Muscle of leg (tissue), 16 donors: ENCODE measurements around the gene GUF1. TPM values are rescaled to one million over a fixed set of nuclear protein-coding genes. Genes with fewer than 3 reads are reported as not detected.

Experiments used
- DNase-seq: peaks from one replicate; pipeline ENCODE4 v3.0.0; 2013
- H3K27ac ChIP-seq: one replicate; pipeline ENCODE4 v1.5.1; 2013; ENCODE audit warnings: mild to moderate bottlenecking, low read length, control low read depth
- H3K27me3 ChIP-seq: one replicate; pipeline ENCODE4 v1.6.1; 2013; ENCODE audit warnings: low read length; ENCODE audit not compliant: control insufficient read depth, insufficient read depth
- H3K36me3 ChIP-seq: one replicate; pipeline ENCODE4 v1.6.1; 2013; ENCODE audit warnings: low read length; ENCODE audit not compliant: control insufficient read depth, insufficient read depth
- H3K4me1 ChIP-seq: one replicate; pipeline ENCODE4 v1.6.1; 2013; ENCODE audit warnings: low read length; ENCODE audit not compliant: control insufficient read depth, insufficient read depth
- H3K4me3 ChIP-seq: one replicate; pipeline ENCODE4 v1.5.1; 2013; ENCODE audit warnings: low read length, control low read depth
- H3K9me3 ChIP-seq: replicated peaks from 2 replicates; pipeline ENCODE4 v1.6.1; 2013; ENCODE audit warnings: low read depth, low read length; ENCODE audit not compliant: control insufficient read depth
- WGBS: methylation state at CpG from one replicate; pipeline ENCODE4 v1.1.5; 2013; ENCODE audit warnings: missing lambda C conversion rate; ENCODE audit not compliant: insufficient coverage; 5-methylcytosine and 5-hydroxymethylcytosine counted together
- long read RNA-seq, 11 donors: transcript quantifications; one replicate each; lab custom pipeline, GENCODE V29; 2026
- polyA plus RNA-seq, 8 donors: library from polyadenylated mRNA; unstranded; fragments of 120-200 nt; gene quantifications; one replicate each; pipeline versions ENCODE4 v1.2.1 to v1.2.3, GENCODE V29; 2013; ENCODE audit warnings: inconsistent platforms in 1 of 8, low replicate concordance in 1 of 8; ENCODE audit not compliant: insufficient read length in 8 of 8, insufficient read depth in 1 of 8
- total RNA-seq: library from RNA; stranded (reverse); fragments of 120-200 nt; gene quantifications from one replicate; pipeline ENCODE4 v1.2.4, GENCODE V29; 2013

GUF1 gene, protein sequence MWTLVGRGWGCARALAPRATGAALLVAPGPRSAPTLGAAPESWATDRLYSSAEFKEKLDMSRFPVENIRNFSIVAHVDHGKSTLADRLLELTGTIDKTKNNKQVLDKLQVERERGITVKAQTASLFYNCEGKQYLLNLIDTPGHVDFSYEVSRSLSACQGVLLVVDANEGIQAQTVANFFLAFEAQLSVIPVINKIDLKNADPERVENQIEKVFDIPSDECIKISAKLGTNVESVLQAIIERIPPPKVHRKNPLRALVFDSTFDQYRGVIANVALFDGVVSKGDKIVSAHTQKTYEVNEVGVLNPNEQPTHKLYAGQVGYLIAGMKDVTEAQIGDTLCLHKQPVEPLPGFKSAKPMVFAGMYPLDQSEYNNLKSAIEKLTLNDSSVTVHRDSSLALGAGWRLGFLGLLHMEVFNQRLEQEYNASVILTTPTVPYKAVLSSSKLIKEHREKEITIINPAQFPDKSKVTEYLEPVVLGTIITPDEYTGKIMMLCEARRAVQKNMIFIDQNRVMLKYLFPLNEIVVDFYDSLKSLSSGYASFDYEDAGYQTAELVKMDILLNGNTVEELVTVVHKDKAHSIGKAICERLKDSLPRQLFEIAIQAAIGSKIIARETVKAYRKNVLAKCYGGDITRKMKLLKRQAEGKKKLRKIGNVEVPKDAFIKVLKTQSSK
- total RNA-seq (16.8 TPM), polyA plus RNA-seq (10 to 100 TPM; 15.4 to 22.7 (median 18.7) TPM)
- long read RNA-seq, donor 1 = 0 reads
- long read RNA-seq, donor 2 = 0 reads
- long read RNA-seq, donor 3, full-length matches to known transcripts = 1 of 13 reads
- long read RNA-seq, donor 3, partial matches to known transcripts = 6 of 13 reads
- long read RNA-seq, donor 3, other reads (novel, unspliced or antisense) = 6 of 13 reads
- long read RNA-seq, donor 4, full-length matches to known transcripts = 3 of 3 reads
- long read RNA-seq, donor 4, partial matches to known transcripts = 0 of 3 reads
- long read RNA-seq, donor 4, other reads (novel, unspliced or antisense) = 0 of 3 reads
- long read RNA-seq, donor 5, full-length matches to known transcripts = 4 of 4 reads
- long read RNA-seq, donor 5, partial matches to known transcripts = 0 of 4 reads
- long read RNA-seq, donor 5, other reads (novel, unspliced or antisense) = 0 of 4 reads
- long read RNA-seq, donor 6, full-length matches to known transcripts = 2 of 2 reads
- long read RNA-seq, donor 6, partial matches to known transcripts = 0 of 2 reads
- long read RNA-seq, donor 6, other reads (novel, unspliced or antisense) = 0 of 2 reads
- long read RNA-seq, donor 7, full-length matches to known transcripts = 3 of 3 reads
- long read RNA-seq, donor 7, partial matches to known transcripts = 0 of 3 reads
- long read RNA-seq, donor 7, other reads (novel, unspliced or antisense) = 0 of 3 reads
- long read RNA-seq, donor 8, partial matches to known transcripts = 10 of 15 reads
- long read RNA-seq, donor 8, other reads (novel, unspliced or antisense) = 5 of 15 reads
- long read RNA-seq, donor 9 = 0 reads
- long read RNA-seq, donor 10, partial matches to known transcripts = 5 of 12 reads
- long read RNA-seq, donor 10, other reads (novel, unspliced or antisense) = 7 of 12 reads
- long read RNA-seq, donor 11, partial matches to known transcripts = 0 of 6 reads
- long read RNA-seq, donor 11, other reads (novel, unspliced or antisense) = 6 of 6 reads

DNA sequence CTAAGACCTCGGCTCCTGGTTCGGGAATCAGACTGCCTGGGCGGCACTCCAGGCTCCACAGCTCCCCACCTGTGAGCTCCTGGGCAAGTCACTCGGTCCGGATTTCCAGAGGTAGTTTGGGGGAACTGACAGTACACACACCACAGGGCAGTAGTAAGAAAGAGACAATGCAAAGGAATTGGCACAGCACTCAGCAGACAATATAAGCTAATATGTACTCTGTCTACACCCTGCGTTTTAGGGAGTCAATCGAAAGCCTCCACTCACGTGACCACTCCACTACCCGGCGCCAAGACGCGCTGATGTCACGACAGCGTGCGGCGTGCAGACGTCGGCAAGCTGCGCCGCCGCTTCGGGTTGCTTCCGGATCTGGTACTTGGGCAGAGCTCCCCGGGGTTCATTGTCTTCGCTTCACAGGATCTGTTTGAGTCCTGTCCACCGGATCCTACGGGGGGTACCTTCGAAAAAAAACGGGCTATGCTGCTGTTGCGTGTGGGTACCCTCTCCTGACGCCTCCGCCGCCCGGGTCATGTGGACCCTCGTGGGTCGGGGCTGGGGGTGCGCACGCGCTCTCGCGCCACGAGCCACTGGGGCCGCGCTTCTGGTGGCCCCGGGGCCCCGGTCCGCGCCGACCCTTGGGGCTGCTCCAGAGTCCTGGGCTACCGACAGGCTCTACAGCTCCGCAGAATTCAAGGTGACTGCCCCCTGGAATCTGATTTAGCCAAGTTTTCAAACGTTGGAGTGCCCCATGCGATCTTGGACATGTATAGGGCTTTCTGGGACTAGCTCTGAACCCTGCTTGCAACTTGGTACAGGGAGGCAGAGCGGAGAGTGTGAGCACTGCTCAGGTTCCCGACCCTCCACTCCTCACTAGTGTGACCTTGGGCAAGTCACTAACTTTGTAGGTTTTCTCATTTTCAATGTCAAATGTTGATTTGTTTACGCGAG is at the start of gene GUF1:
Gene GUF1, plus strand, starts transcription at position 327 of the 948 bp plus-strand sequence. Its CDS starts 203 bp downstream, at position 530.
- peaks cover 2% of the 10 kb centered on the region for H3K4me1 ChIP-seq
- under 1% methylated on average over 52 of the region's 57 CpGs for WGBS
- peaks cover 10% of the 10 kb centered on the region for H3K36me3 ChIP-seq
- no peaks in the 10 kb centered on the region for H3K9me3 ChIP-seq
- peak within 1 kb of the TSS; percentile 93 for H3K27ac ChIP-seq
- H3K27me3 ChIP-seq = no peaks in the 10 kb centered on the region
- H3K4me3 ChIP-seq = peak within 1 kb of the TSS; percentile 79
- DNase-seq = peak; percentile 97

DNA sequence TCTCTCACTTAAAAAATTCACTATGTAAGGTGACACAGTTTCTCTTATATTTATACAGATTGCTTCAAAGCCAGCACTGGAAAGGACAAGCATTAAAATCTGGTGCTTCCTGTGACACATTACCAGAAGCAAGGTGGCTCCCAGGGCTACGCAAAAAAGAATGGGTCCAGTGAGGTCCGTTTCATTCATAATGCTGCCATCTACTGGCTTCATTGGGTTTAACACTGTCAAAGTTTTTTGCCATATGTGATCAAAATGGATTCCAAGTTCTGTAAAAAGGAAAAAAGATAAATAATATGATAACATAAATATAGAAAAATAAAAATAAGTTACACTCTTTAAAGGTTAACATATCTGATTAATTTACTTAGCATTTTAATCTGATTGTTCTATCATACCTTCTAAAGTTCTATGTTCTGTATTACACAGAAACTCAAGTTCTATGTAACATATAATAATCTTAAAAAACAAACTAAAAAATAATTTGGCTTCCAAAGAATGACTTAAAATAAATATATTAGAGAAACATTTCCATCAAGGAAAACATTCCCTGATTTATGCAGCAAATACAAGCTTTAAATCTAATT is 48.8 kb upstream of the GUF1 start:
- no peaks in the 10 kb centered on the region for H3K27me3 ChIP-seq
- DNase-seq = peak; percentile 61
- H3K4me3 ChIP-seq = no peak overlapping the region
- no peaks in the 10 kb centered on the region for H3K4me1 ChIP-seq
- no peak overlapping the region for H3K27ac ChIP-seq
- H3K36me3 ChIP-seq = no peaks in the 10 kb centered on the region
- H3K9me3 ChIP-seq = no peaks in the 10 kb centered on the region
- 0% methylated on average over 1 of the region's 2 CpGs for WGBS

DNA sequence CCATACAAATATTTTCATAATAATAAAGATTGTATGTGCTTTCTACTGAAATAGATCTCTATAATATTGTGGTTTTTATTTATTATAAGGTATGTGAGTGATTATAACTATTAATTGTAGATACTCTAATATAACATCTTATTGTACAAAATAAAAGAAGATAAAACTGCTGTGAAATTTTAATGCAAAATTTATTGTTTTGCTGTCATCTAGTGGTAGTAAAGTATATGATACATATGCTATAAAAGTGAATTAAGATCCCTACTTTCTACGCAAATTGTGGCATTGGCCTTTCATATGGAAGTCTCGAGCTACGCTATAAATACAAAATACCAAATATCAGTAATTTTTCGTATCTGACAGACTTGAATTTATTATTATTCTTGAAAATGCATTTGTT is 46.1 kb upstream of the GUF1 start:
- H3K27me3 ChIP-seq = no peaks in the 10 kb centered on the region
- no CpG with 5 or more reads among the region's 4 CpGs for WGBS
- H3K4me3 ChIP-seq = no peak overlapping the region
- no peaks in the 10 kb centered on the region for H3K36me3 ChIP-seq
- no peak overlapping the region for H3K27ac ChIP-seq
- no peaks in the 10 kb centered on the region for H3K9me3 ChIP-seq
- H3K4me1 ChIP-seq = no peaks in the 10 kb centered on the region
- no peak for DNase-seq

DNA sequence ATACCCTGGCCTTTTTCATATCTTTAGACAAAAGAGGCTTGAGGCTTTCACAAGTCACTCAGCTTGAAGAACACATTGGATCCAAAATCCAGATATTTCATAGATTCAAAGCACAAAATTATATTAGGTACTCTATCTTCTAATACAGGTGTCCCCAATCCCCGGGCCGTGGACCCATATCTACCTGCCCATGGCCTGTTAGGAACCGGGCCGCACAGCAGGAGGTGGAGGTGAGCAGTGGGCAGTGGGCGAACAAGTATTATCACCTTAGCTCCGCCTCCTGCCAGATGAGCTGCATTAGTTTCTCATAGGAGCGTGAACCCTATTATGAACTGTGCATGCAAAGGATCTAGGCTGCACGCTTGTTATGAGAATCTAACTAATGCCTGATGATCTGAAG is 45.5 kb upstream of the GUF1 start:
- Histone ChIP-seq H3K27ac (no peak overlapping the region), H3K4me3 (no peak overlapping the region), H3K9me3 (no peaks in the 10 kb centered on the region), H3K27me3 (no peaks in the 10 kb centered on the region), H3K36me3 (no peaks in the 10 kb centered on the region), H3K4me1 (no peaks in the 10 kb centered on the region)
- 62% methylated on average over 4 of the region's 8 CpGs for WGBS
- no peak for DNase-seq

DNA sequence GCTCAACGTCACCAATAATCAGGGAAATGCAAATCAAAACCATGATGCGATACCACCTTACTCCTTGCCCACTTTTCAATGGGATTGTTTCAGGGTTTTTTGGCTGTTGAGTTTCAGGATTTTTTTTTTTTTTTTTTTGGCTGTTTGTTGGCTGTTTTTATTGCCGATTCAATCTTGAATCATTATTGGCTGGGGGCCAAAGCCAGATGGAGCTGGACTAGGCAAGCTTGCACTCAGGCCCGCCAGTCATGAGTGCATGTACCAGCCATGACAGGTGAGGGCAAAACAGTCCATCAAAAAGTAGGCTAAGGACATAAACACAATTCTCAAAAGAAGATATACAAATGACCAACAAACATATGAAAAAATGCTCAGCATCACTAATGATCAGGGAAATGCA is 40.1 kb upstream of the GUF1 start:
- H3K36me3 ChIP-seq = no peaks in the 10 kb centered on the region
- no peaks in the 10 kb centered on the region for H3K4me1 ChIP-seq
- WGBS = no CpG with 5 or more reads among the region's 4 CpGs
- H3K27me3 ChIP-seq = no peaks in the 10 kb centered on the region
- no peak overlapping the region for H3K27ac ChIP-seq
- no peak for DNase-seq
- peaks cover 2% of the 10 kb centered on the region for H3K9me3 ChIP-seq
- H3K4me3 ChIP-seq = no peak overlapping the region

DNA sequence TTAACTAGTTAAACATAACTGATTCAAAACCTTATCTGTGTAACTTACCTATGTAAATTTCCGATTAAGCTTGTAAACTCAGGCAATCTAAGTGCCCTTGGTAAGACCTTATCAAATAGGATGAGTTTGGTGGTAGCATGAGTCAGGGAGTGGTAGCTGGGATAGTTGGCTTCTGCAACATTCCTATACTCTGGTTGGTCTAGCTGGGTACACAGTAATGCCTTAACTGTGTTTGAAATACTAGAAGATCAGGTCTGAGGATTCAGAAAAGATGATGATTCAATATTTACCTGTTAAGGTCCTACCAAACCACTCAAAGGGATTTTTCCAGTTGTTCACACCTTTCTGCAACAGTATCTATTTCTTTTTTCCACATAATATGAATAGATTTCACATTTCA is 32.1 kb upstream of the GUF1 start:
- WGBS = no CpG with 5 or more reads among the region's 1 CpG

DNA sequence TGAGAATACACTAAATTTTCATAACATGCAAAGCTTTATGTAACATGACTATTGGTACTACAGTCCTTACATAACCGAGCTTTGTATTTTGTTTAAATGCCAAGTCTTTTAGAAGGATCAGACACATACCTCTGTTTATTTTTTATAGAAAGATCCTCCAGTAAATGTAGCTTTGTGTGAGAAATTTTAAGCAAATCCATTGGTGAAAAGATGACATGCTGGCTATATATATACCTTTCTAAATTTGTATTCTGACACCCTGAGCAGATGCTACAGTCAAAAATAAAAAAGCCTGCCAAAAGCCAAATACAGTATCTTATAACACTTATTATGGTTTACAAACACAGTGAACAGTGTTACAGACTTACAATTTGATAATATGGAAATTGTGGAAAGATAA is 26.8 kb upstream of the GUF1 start, which contains the start of gene YIPF7:
Gene YIPF7, minus strand, starts transcription at position 201 of the 400 bp plus-strand sequence. CDS start 1,525 bp downstream, outside the sequence.
- H3K9me3 ChIP-seq = no peaks in the 10 kb centered on the region
- no peak for DNase-seq
- H3K36me3 ChIP-seq = no peaks in the 10 kb centered on the region

More for the DNA sequence above, 32.1 kb upstream of the GUF1 start:
- peaks cover 4% of the 10 kb centered on the region for H3K9me3 ChIP-seq
- H3K27ac ChIP-seq = no peak overlapping the region
- H3K27me3 ChIP-seq = no peaks in the 10 kb centered on the region
- no peak overlapping the region for H3K4me3 ChIP-seq
- DNase-seq = no peak
- H3K36me3 ChIP-seq = no peaks in the 10 kb centered on the region
- H3K4me1 ChIP-seq = no peaks in the 10 kb centered on the region

DNA sequence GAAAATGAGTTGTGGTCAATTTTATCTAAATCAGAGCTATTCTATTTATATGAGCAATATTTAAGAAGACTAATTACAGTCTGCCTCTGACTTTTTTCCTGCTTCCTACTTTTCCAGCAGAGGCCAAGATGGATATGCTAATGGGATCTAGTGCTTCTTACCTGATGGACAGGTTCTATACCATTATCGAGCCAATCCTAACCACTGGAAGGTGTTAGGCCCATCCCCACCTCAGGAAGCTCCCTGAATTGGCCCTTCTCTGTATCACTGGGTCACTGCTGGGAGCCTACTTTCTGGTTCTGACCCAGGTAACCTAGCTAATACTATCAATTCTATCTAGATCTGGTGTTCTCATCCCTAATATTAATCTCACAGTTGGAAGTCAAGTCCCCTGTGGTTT is 26.2 kb upstream of the GUF1 start:
- H3K27ac ChIP-seq = no peak overlapping the region
- H3K27me3 ChIP-seq = no peaks in the 10 kb centered on the region
- no peaks in the 10 kb centered on the region for H3K9me3 ChIP-seq
- no peak for DNase-seq
- H3K4me1 ChIP-seq = no peaks in the 10 kb centered on the region
- 75% methylated on average over 1 of the region's 1 CpG for WGBS
- H3K4me3 ChIP-seq = no peak overlapping the region
- no peaks in the 10 kb centered on the region for H3K36me3 ChIP-seq

More for the DNA sequence above, 26.8 kb upstream of the GUF1 start, which contains the start of gene YIPF7:
- Histone ChIP-seq H3K27ac (no peak within 1 kb of the TSS), H3K4me1 (no peaks in the 10 kb centered on the region), H3K4me3 (no peak within 1 kb of the TSS), H3K27me3 (no peaks in the 10 kb centered on the region)
- no CpG with 5 or more reads among the region's 1 CpG for WGBS
